SKM-1 treated with dmso at 0.1 percent for 144 hours (cell line): Measurements from ENCODE around the gene CYBA.

Experiments used
- DNase-seq: peaks from one replicate; lab custom pipeline; 2025; ENCODE audit not compliant: unreplicated experiment; lab: John Stamatoyannopoulos, UW

CYBA gene

DNA sequence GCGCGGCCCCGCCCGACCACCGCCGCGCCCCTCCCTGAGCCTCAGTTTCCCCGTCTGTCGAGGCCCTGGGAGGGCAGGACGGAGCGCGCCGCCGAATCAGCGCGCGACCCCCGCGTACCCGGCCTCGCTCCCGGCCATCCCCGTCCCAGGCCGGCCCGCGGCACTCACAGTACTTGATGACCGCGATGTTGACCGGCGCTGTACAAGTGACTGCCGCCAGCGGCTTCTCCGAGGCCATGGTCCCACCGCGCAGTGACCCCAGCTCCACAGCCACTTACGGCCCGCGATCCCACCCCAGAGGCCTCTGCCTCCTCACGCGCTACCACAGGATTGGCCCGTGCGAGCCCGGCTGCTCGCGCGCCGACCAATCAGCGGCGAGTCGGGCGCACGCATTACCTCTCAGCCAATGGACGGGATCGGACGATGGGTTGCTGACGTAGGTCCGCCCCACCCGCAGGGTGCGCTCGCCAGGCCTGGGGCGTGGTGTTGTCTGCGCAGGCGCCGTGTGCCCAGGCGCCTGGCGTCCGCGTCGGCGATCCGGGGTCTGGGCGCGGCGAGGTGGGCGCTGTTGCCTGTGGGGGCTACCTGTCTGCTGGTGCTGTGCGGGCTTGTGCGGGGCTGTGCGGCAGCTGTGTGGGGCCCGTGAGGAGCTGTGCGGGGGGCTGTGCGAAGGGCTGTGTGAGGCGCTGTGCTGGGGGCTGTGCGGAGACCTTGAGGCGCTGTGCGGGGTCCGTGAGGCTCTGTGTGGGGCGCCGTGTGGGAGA is 12.2 kb upstream of the CYBA start, which contains the start of gene MVD:
Gene MVD (minus strand): TSS at position 249 of the 764 bp plus-strand sequence. CDS start 11 bp downstream, at position 238.
- DNase-seq = peak; percentile 97

DNA sequence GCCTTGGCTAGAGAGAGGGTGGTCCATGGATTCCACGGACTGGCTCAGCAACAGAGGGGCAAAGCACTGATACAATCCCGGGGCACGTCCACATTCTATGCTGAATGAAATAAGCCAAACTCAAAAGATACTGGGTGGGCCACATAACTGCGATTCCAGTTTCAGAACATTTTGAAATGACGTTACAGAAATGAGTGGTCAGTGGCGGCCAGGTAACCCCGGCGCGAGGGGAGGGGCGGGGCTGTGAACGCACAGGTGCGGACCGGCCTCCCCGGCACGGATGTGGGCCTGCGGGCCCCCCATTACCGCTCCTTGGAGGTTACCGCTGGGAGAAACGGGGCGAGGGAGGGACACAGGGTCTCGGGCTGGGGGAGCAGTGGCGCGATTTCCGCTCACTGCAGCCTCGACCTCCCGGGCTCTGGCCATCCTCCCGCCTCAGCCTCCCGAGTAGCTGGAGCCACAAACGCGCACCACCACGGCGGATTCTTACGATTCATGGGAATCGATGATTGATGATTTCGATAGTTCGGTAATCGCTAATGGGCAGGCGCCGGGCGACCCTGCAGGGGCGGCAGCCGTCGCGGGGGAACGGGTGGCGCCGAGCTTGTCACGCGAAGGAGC is 11.5 kb upstream of the CYBA start:
- DNase-seq = no peak

DNA sequence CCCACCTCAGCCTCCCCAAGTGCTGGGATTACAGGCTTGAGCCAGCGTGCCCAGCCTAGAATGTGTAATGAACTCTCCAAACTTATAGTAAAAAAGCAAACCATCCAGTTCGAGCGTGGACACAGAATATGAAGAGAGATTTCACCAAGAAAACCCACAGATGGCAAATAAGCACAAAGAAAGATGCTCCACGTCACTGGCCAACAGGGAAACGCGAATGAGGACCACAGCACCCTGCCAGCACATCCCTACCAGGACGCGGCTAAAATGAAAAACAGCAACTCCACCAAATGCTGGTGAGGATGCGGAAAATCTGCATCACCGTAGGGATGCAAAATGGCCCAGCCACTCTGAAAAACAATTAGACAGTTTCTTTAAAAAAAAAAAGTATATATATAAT is 10.6 kb upstream of the CYBA start:
- DNase-seq = no peak

DNA sequence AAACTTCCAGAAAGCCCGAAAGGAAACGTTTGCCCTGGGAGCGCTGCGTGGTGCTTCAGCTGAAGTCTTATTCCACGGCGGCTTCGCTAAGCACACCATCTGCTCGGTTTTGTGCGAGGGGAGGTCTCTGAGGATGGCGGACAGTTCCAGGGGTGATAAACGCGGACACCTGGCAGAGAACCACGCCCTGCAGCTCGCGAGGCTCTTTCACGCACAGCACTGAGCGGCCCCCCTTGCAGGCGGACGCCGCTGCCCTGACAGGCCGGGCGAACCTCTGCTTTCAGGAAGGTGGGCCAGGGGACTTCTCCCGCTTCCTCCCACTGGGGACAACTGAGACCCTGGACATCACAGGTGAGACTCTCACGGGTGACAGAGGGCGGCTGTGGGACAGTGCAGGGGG is 8.3 kb upstream of the CYBA start:
- DNase-seq = no peak

DNA sequence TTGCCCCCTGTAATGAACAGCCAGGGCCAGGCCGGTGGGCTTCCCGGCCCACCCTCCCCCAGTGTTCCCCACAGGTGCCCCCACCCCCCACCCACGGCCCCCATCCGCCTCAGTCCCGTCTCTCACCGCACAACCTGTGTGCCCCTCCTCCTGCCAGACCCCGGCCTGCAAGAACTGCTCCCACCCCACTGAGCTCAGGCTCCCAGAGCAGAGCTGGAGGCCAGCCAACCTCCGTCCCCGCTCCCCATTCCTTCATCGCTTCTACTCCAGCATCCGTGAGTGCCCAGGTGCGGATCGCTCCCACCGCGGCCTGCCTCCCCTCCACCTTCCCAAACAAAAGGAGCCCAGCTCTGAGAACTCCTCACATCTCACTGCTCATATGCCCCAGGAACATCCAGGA is 7.9 kb upstream of the CYBA start:
- DNase-seq = no peak

DNA sequence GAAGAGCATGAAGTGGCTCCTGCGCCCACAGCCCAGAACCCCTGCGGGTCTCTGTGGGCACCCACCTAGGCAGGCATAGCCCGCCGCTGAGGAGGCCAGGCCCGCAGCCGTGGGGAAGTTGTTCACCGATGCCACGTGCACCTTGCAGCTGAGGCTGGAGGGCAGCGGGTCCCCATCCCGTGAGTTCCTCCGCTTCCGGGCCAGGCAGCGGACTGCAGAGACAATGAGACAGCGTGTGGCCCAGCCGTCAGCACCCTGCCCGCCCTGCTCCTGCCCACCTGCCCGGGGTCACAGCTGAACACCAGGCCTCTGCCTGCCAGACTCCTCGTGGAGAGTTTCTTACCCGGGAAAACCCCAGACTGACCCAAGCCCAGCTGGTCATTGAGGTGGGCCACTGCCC is 6.5 kb upstream of the CYBA start:
- DNase-seq = no peak

DNA sequence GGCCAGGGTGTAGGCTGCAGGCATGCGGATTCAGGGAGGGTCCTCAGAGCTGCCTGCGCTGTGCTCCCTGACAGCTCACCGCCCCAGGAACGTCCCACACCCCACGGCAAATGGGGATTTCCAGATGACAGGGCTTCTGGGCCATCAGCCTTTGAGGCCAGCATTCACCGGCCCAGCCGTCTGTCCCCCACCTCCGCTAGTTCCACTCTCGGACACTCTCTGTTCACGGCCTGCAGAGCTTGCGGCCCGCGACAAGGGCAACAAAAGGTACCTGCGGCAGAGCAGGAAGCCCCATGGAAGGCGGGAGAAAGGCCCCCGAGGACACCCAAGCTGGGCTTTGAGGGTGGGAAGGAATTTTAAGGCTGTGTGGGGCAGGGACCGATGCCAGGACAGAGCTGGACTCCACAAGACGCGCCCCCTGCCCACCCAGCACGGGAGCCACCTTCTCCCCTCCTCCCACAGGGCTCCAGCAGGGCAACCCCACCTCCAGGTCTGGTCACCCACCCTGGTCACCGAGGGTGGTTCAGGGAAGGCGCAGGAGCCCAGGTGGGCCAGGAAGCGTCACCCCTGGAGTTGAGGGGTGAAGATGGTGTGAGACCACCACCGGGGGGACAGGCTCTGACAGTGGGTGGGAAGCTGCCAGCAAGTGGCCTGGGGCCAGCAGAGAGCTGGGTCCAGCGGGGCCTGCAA is 5.6 kb upstream of the CYBA start:
- no peak for DNase-seq

DNA sequence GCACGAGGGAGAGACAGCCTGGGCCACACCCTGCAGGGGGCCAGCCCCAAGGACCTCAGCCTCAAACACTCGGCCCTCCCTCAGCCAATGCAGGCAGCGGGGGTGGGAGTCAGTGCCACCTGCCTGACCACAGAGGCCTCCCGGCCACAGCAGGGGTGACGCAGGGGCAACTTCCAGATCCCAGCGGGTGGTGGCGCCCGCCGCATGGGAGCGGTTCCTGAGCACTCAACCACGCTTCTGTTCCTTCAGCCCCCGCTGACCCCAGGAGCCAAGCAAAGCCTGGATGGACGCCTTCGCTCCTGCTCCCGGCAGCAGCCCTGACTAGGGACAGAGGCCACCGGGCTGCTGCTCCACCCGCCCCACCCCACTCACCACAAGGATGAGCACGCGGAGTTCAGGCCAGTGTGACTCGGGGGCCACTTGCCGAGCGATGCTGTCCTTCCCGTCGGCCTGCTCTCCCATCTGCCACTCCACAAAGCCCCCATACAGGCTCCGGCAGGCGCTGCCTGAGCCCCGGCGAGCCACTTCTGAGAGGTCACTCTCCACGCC is 5.0 kb upstream of the CYBA start:
- DNase-seq = no peak

DNA sequence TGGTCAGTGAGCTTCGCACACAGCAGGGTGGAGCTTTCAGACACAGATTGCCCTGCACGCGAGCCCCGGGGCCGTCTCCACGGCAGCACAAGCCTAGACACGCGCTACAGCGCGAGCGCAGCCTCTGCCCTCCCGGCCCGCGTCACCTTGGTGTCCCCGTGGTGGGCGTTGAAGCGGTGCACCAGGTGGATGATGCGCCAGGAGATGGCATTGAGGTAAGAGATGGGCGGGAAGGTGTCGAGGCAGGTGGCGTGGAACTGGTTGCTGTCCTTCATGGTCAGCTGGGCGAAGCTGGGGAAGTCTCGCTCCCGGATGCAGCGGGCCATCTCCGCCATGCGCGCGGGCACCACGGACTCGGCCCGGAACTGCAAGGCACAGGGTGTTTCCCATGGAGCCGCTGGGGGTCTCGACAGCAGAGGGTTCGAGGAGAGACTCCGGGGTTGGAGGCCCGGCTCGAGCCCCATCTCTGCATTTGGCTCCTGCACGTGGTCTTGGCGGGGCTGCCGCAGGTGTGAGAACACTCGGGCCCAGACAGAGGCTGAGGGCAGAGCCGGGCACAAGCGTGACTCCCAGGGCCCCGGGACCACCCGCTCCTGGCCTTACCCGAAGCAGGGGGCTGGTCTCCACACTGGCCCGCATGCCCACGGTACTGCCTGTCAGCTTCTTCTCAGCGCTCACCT is 4.3 kb upstream of the CYBA start:
- DNase-seq = no peak

DNA sequence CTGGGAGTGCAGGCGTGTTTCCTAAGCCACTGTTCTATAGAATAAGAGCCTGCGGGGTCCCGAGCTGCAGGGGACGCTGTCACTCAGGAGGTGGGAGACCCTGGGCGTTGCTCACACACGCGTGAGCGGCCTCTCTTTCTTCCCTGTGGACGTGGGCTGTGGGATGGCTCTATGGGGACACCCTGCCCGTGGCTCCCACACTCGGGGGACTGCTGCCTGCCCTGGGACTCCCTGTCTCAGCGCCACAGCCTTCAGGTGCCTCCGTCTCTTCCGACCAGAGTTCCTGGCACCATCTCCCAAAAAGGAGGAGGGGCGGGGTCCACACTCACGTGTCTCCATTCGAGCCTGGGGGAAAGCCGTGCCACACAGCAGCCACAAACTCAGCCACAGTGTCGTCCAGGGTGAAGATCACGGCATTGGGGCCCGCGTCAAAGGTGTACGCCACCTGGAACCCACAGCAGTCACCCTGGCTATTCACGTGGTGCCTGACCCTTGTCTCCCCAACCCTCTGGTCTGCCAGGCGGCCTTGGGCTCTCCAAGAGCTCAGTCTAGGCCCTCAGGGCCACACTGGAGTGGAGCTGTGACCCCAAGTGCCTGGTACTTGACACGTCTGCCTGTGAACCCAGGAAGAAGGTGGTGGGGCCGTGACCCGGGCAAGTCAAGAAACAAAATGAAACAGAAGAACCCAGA is 3.7 kb upstream of the CYBA start:
- no peak for DNase-seq

DNA sequence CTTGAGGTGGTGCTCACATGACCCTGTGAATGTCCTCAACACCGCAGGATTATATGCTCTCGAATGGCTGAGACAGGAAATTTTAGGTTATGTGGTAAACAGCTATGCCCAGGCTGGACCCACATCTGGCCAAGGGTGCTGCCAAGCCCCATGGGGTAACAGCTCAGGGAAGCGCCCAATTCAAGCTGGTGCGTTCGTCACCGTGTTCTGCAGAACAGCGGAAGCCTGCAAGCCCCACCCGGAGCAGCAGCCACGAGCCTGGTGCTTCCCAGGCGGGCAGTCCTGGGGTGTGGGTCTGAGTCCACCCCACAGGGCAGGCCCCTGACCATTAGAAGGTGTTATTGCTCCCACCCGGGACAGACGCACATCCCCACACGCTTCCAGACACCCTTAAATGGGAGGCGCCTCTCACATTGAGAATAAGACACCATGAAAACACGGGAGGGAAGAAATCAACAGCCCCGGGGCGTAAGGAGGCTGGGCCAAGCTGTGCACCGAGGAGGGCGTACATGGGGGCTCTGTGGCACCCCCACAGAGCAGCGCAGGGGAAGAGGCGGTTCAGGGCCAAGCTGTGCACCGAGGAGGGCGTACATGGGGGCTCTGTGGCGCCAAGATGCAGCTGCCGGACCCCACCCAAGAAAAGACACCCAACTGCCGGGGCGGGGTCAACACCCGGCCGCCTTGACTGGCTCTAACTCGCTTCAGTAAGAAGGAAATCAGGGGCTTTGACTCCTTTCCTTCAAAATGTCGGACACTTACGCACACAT is 2.9 kb upstream of the CYBA start:
- no peak for DNase-seq

DNA sequence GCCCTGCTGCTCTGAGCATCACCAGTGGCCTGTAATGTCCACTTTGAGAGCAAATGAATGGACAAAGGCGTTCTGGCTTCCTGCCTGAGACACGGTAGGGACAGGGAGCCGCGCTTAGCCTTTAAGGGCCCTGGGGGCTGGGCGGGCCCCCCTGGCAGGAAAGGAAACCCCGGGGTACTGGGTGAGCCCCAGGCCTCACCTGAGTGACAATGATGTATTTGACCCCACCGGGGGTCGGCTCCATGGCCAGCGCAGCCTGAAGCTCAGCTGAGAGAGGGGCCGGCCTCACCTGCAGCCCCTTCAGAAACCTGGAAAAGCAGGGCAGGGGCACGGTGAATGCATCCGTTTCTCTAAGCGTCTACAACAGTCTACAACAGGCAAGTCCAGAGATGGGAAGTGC is 2.2 kb upstream of the CYBA start:
- DNase-seq = no peak

DNA sequence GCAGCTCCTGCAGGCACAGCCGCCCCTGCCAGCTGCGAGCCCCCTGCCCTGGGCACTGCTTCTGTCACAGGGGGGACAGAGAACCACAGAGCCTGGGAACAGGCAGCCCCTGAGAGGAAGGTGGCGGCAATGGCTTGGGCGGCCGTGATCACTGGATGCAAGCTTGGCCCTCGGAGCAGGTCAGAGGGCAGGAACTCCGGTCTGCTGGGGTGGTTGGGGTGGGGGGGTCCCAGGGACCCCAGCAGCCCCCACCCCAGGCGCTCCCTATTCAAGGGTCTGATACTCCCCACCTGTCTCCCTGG is 1.9 kb upstream of the CYBA start:
- no peak for DNase-seq

DNA sequence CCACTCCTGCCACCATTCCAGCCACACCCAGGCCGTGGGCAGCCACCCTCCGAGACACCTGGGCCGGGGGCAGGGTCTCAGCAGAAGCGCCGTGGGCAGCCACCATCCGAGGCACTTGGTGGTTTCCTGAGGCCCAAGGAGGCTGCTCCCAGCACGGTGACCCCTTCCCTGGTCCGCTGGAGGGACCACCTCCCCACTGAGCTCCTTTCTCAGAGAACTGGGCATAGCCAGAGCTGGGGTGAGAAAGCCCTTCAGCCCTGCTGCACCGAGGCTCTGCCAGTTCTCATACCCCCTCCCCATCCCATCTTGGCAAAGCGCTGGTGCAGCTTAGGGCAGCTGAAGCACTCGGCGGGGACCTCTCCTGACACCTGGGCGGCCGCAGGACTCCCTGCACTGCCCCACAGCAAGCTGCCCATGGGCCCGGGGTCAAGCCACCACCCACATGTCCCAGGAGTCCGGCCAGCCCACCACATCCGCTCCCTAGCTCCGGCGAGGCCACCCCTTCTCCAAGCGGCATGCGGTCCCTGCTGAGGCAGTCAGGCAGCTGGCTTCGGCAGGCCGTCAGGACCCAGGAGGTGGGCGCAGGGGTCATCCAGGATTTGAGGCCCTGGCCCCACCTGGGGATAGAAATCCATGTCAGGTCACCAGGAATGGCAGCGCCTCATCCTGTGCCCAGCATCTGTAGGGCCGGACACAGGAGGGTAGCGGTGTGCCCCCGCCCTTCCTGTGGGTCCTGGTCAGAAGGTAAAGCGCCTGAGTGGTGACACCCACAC is 1.3 kb upstream of the CYBA start:
- no peak for DNase-seq

DNA sequence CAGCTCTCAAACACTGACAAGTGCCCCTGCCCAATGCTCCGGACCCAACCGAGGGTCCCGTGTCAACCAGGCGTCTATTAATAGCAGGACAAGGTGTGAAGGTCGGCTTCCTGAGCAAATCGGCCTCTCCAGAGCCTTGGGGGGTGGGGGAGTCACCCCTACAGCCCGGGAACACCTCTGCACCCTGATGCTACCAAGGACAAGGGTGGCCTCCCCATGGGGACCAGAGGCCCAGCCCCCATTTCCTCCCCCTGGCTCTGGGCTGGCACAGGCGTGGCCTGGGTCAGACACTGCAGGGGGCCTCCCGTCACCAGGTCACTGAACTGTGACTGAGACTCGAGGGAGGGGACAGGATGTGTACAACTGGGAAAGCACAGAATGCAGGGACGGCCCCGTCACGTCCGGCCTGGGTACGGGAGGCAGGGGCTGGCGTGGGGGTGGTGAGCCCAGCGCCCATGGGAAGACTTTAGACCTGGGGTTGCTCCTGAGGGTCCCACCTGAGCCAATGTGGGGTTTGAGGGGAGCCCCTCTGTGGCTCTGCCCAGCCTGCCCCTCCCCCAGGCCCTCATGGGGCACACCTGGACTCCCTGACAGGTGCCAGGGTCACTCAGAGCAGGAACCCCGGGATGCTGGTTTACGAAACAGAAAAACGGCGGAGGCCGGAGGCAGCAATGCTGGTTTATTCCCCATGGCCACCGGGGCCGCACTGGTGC is 579 bp upstream of the CYBA start:
- no peak for DNase-seq

DNA sequence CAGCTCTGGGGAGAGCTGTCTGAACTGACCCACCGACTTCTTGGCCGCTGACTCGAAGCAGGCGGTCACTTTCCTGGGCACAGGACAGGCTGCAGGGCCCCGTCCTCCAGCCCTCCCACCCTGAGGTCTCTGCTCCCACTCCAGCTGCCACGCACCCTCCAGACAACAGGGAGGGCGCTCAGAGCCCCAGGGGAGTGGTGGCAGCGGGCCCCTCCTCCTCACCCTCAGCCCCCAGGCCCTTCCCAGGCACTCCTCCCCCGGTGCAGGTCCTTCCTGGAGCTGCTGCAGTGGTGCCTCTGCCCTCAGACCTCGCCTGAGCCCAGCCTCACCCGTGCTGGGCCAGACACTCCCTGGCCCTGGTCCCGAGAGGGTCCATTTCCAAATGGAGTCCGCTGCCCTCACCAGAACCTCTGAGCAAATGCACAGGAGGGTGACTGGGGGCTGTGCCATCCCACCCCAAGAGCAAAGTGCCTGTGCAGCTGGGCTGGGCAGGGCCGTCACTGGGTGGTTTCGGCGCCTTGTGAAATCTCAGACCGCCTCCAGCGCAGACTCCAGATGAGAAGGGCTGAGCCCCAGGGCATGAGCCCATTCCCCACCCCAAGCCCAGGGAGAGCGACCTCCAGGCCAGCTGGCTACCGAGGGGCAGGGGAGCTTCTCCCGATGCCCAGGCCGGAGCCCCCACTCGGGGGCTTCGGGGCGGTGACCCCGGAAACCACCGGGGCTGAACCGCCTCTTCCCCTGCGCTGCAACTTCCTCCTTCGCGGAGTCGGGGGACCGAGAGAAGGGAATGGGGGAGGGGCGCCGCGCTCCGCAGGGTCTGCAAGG is 717 bp downstream of the CYBA start:
- DNase-seq = peak; percentile 65

DNA sequence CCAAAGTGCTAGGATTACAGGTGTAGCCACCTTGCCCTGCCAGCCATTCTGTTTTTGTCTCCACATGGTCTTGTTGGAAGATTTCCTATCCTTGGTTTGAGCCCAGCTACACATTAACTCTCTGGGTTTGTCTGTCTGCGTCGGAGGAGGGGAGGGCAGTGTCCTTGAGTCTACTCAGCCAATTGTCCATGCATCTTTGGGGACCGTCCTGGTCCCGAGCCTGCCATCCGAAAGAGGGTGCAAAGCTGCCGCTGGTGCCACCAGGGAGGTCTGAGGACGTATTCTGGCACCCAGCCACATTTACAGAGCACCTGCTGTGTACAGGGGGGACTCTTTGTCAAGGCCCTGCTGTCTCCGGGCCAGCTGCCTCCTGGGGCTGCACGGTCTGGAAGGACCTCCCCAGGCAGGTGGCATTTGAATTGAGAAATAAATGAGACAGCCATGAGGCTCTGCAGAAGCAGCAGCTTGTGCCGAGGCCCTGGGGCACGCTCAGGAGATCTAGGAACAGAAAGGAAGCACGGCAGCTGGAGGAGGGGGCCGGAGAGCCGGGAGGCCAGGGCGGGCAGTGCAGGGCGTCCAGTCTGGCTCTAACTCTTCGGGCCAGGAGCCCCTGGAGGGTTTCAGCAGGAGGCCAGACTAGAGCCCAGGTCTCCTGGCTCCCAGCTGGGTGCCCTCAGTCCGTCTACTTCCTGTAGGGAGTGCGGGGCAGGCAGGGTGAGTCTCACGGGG is 1.5 kb downstream of the CYBA start:
- no peak for DNase-seq
